GM18873 (cell line): ENCODE measurements around the gene PLA2G2E.
"Not testable (repeated sequence)": the region's sequence is repeated elsewhere in the genome, so short reads cannot be mapped to it uniquely, and the experiment has no call there.

Source experiments
- ATAC-seq: cut with Tn5 transposase; IDR thresholded peaks from one replicate; pipeline ENCODE4 v1.9.1; 2021; ENCODE audit warnings: mild to moderate bottlenecking, moderate library complexity, moderate number of reproducible peaks; ENCODE audit not compliant: unreplicated experiment, low FRiP score

Gene PLA2G2E

GRCh38 chr1:19934336-19934735 is 10.9 kb upstream of the PLA2G2E start:
- ATAC-seq, result no peak

GRCh38 chr1:19932866-19933265 is 9.4 kb upstream of the PLA2G2E start:
- ATAC-seq, result no peak

- ATAC-seq, result not testable (repeated sequence)
Observed at GRCh38 chr1:19927130-19927421, 3.7 kb upstream of the PLA2G2E start.

- no peak for ATAC-seq
Observed at GRCh38 chr1:19926296-19927129, 3.1 kb upstream of the PLA2G2E start.

GRCh38 chr1:19925342-19926070 is 2.1 kb upstream of the PLA2G2E start:
- no peak for ATAC-seq

- ATAC-seq, result no peak
Observed at GRCh38 chr1:19923953-19924346, 533 bp upstream of the PLA2G2E start.

- no peak for ATAC-seq
Observed at GRCh38 chr1:19922015-19922688, 1.3 kb downstream of the PLA2G2E start.

GRCh38 chr1:19921310-19921709 is 2.1 kb downstream of the PLA2G2E start:
- ATAC-seq, result no peak

GRCh38 chr1:19920132-19920710 is 3.2 kb downstream of the PLA2G2E start:
- no peak for ATAC-seq

GRCh38 chr1:19918057-19918456 is 5.4 kb downstream of the PLA2G2E start:
- ATAC-seq, result no peak

- ATAC-seq, result no peak
Observed at GRCh38 chr1:19910650-19911049, 12.8 kb downstream of the PLA2G2E start.

GRCh38 chr1:19909971-19910370 is 13.4 kb downstream of the PLA2G2E start:
- no peak for ATAC-seq

GRCh38 chr1:19909392-19909791 is 14.0 kb downstream of the PLA2G2E start:
- ATAC-seq, result no peak

GRCh38 chr1:19907456-19907855 is 16.0 kb downstream of the PLA2G2E start:
- no peak for ATAC-seq

- no peak for ATAC-seq
Observed at GRCh38 chr1:19903621-19904020, 19.8 kb downstream of the PLA2G2E start.

GRCh38 chr1:19901653-19902052 is 21.8 kb downstream of the PLA2G2E start:
- ATAC-seq, result no peak

GRCh38 chr1:19894218-19894617 is 29.2 kb downstream of the PLA2G2E start:
- no peak for ATAC-seq

- no peak for ATAC-seq
Observed at GRCh38 chr1:19893687-19894086, 29.7 kb downstream of the PLA2G2E start.

GRCh38 chr1:19892628-19893168 is 30.7 kb downstream of the PLA2G2E start:
- ATAC-seq, result no peak

GRCh38 chr1:19892129-19892528 is 31.3 kb downstream of the PLA2G2E start:
- no peak for ATAC-seq

GRCh38 chr1:19889656-19890055 is 33.8 kb downstream of the PLA2G2E start:
- ATAC-seq, result no peak
